Vagina (tissue), 2 donors: ENCODE results near the gene KRTDAP.

Experiments
- CTCF ChIP-seq, 3 experiments: fragments of 450-650 bp in 2 of 3; fragments of 200-600 bp in 1 of 3; sonication (generic) in 1 of 3; IDR thresholded peaks; one replicate each; pipeline ENCODE4 v1.5.1; 2017 to 2019; ENCODE audit warnings: antibody characterized with exemption in 3 of 3, mild to moderate bottlenecking in 2 of 3, moderate library complexity in 2 of 3
- POLR2A ChIP-seq, 2 donors: fragments of 450-650 bp; IDR thresholded peaks; one replicate each; pipeline ENCODE4 v1.6.1; 2017; ENCODE audit warnings: antibody characterized with exemption in 2 of 2, mild to moderate bottlenecking in 2 of 2, moderate library complexity in 2 of 2
- POLR2AphosphoS5 ChIP-seq, 2 donors: sonication (generic); formaldehyde crosslinking; IDR thresholded peaks; one replicate each; pipeline ENCODE4 v1.9.0; 2017; ENCODE audit warnings: antibody characterized with exemption in 2 of 2, mild to moderate bottlenecking in 2 of 2, low read depth in 1 of 2; ENCODE audit not compliant: insufficient read depth in 1 of 2

- no peak for TF ChIP-seq CTCF (IDR thresholded peaks at IDR 0.05)
- no peak for TF ChIP-seq POLR2A (IDR thresholded peaks at IDR 0.05)
- no peak for TF ChIP-seq POLR2AphosphoS5 (IDR thresholded peaks at IDR 0.05; ENCODE audit: insufficient read depth in 1 of 2, low read depth in 1 of 2)
These were observed 3.7 kb upstream of the KRTDAP start for GRCh38 chr19:35493971-35494370.
